ENCODE results near the gene ELP5.

DNA sequence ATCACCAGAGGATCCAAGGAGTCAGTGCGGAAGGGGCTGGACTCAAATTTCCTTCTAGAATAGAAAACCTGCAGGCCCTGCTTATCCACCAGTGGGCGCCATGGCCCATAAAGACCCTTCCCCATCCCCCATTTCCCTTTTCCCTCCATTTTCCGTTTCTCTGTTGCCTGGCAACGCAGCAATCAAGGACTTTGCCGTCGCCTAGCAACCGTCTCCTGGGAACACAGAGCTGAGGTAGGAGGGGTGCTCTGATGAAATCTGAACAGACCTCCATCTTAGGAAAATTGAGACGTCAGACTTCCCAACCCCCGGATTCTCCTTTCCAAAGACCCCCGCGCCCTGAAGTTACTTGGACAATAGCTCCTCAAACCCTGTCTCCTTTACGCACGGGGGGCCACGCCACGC lies 38.1 kb upstream of the ELP5 start:
- TF ChIP-seq, protein P1, sequence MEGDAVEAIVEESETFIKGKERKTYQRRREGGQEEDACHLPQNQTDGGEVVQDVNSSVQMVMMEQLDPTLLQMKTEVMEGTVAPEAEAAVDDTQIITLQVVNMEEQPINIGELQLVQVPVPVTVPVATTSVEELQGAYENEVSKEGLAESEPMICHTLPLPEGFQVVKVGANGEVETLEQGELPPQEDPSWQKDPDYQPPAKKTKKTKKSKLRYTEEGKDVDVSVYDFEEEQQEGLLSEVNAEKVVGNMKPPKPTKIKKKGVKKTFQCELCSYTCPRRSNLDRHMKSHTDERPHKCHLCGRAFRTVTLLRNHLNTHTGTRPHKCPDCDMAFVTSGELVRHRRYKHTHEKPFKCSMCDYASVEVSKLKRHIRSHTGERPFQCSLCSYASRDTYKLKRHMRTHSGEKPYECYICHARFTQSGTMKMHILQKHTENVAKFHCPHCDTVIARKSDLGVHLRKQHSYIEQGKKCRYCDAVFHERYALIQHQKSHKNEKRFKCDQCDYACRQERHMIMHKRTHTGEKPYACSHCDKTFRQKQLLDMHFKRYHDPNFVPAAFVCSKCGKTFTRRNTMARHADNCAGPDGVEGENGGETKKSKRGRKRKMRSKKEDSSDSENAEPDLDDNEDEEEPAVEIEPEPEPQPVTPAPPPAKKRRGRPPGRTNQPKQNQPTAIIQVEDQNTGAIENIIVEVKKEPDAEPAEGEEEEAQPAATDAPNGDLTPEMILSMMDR (IDR thresholded peaks at IDR 0.05) = no peak
- TF ChIP-seq POLR2AphosphoS5 (IDR thresholded peaks at IDR 0.05) = no peak
- no peak for TF ChIP-seq POLR2A (IDR thresholded peaks at IDR 0.05)
- TF ChIP-seq EP300 (IDR thresholded peaks at IDR 0.05) = no peak
